HCT116 (cell line): ENCODE results near the gene GABRE. TPM values are rescaled to one million over a fixed set of nuclear protein-coding genes. Genes with fewer than 3 reads are reported as not detected.

ENCODE experiments used
- ATAC-seq: fragments of 200-7000 bp; cut with Tn5 transposase; 2 replicates; pipeline ENCODE4 v1.9.1; 2020; ENCODE audit warnings: mild to moderate bottlenecking, moderate library complexity
- BruUV-seq: library from RNA; stranded (reverse); fragments of 400-500 nt; replicated peaks from 2 replicates; lab custom pipeline; 2021; lab: Mats Ljungman, UMichigan
- CTCF ChIA-PET: fragments of 300-600 bp; sonication (Branson Sonifier 250); formaldehyde crosslinking; loops from one replicate; lab custom pipeline; 2021; ENCODE audit warnings: antibody characterized with exemption; lab: Charles Lee
- POLR2A ChIA-PET: fragments of 300-600, 350-600 bp; sonication (Branson Sonifier 250); formaldehyde crosslinking; loops from one replicate; lab custom pipeline; 2021; ENCODE audit warnings: antibody characterized with exemption; lab: Charles Lee
- RAD21 ChIA-PET, 2 experiments: fragments of 300-600 bp; sonication (Branson Sonifier 250); formaldehyde crosslinking; loops; one replicate each; lab custom pipeline; 2023; ENCODE audit warnings: low total read pairs in 2 of 2; ENCODE audit not compliant: uncharacterized antibody in 2 of 2, unreplicated experiment in 2 of 2, low non-redundant PET in 1 of 2; lab: Charles Lee
- DNase-seq: peaks from one replicate; pipeline ENCODE4 v3.0.0-alpha.2; 2010; ENCODE audit warnings: low read depth, low spot score
- H2AFZ ChIP-seq: fragments of 200-600 bp; shearing (Covaris generic), sonication (generic); 2 replicates; pipeline ENCODE4 v1.6.1; 2017; ENCODE audit warnings: low read depth, mixed run types, mixed read lengths, antibody characterized with exemption, low read length; ENCODE audit not compliant: poor library complexity, severe bottlenecking
- H3K27ac ChIP-seq: 2 replicates; pipeline ENCODE4 v1.5.1; 2012; ENCODE audit warnings: low read depth, low read length
- H3K27me3 ChIP-seq: fragments of 200-600 bp; sonication (generic); 2 replicates; pipeline ENCODE4 v1.6.1; 2016; ENCODE audit warnings: mixed run types, low read length, mixed read lengths; ENCODE audit not compliant: insufficient read depth
- H3K36me3 ChIP-seq, 2 experiments: fragments of 200-500 bp in 1 of 2; fragments of 200-600 bp in 1 of 2; sonication (Bioruptor generic) in 1 of 2; sonication (generic) in 1 of 2; 2 replicates each; pipeline versions ENCODE4 v1.5.1 to v1.6.1; 2014 to 2016; ENCODE audit warnings: low read length in 2 of 2, inconsistent platforms in 1 of 2, mixed read lengths in 1 of 2, mixed run types in 1 of 2; ENCODE audit not compliant: insufficient read depth in 2 of 2, control insufficient read depth in 1 of 2
- H3K4me1 ChIP-seq, 2 experiments: fragments of 200-600 bp in 1 of 2; sonication (generic) in 1 of 2; 2 replicates each; pipeline versions ENCODE4 v1.5.1 to v1.6.1; 2012 to 2017; ENCODE audit warnings: low read length in 2 of 2, inconsistent platforms in 1 of 2, mild to moderate bottlenecking in 1 of 2, mixed read lengths in 1 of 2, mixed run types in 1 of 2, moderate library complexity in 1 of 2; ENCODE audit not compliant: insufficient read depth in 2 of 2, control insufficient read depth in 1 of 2
- H3K4me2 ChIP-seq: fragments of 200-600 bp; sonication (generic); 2 replicates; pipeline ENCODE4 v1.6.1; 2017; ENCODE audit warnings: mixed run types, low read length, mixed read lengths
- H3K4me3 ChIP-seq, 2 experiments: fragments of 200-600 bp in 1 of 2; sonication (generic) in 1 of 2; replicated peaks in 1 of 2; 2 replicates each; pipeline ENCODE4 v1.5.1; 2011 to 2016; ENCODE audit warnings: low read length in 2 of 2, control low read depth in 1 of 2, low read depth in 1 of 2, mild to moderate bottlenecking in 1 of 2, mixed read lengths in 1 of 2, mixed run types in 1 of 2
- H3K79me2 ChIP-seq: fragments of 200-600 bp; sonication (generic); 2 replicates; pipeline ENCODE4 v1.6.1; 2017; ENCODE audit warnings: mild to moderate bottlenecking, mixed run types, low read length, moderate library complexity, mixed read lengths; ENCODE audit not compliant: insufficient read depth
- H3K9ac ChIP-seq: fragments of 200-600 bp; sonication (generic); 2 replicates; pipeline ENCODE4 v1.6.1; 2016; ENCODE audit warnings: low read length, mixed read lengths
- H3K9me2 ChIP-seq: fragments of 200-600 bp; sonication (generic), shearing (Covaris generic); 2 replicates; pipeline ENCODE4 v1.6.1; 2017; ENCODE audit warnings: mixed run types, mild to moderate bottlenecking, moderate library complexity; ENCODE audit not compliant: insufficient read depth
- H3K9me3 ChIP-seq, 2 experiments: fragments of 200-500 bp in 1 of 2; fragments of 200-600 bp in 1 of 2; sonication (Bioruptor generic) in 1 of 2; sonication (generic) in 1 of 2; 2 replicates each; pipeline ENCODE4 v1.6.1; 2014 to 2017; ENCODE audit warnings: low read length in 2 of 2, mixed read lengths in 2 of 2, inconsistent platforms in 1 of 2, low read depth in 1 of 2, mild to moderate bottlenecking in 1 of 2, mixed run types in 1 of 2, moderate library complexity in 1 of 2; ENCODE audit not compliant: control insufficient read depth in 1 of 2, insufficient read depth in 1 of 2
- H4K20me1 ChIP-seq: fragments of 200-600 bp; sonication (generic), shearing (Covaris generic); 2 replicates; pipeline ENCODE4 v1.6.1; 2017; ENCODE audit warnings: mixed run types, mild to moderate bottlenecking, moderate library complexity; ENCODE audit not compliant: insufficient read depth
- CBX3 ChIP-seq: IDR thresholded peaks from 2 replicates; pipeline ENCODE4 v1.6.1; 2012; ENCODE audit warnings: low read depth
- CEBPB ChIP-seq: IDR thresholded peaks from 2 replicates; pipeline ENCODE4 v1.6.1; 2012; ENCODE audit warnings: low read depth
- EGR1 ChIP-seq: IDR thresholded peaks from 2 replicates; pipeline ENCODE4 v1.6.1; 2012; ENCODE audit warnings: low read depth
- ELF1 ChIP-seq: IDR thresholded peaks from 2 replicates; pipeline ENCODE4 v1.6.1; 2012; ENCODE audit warnings: low read depth, borderline replicate concordance
- EZH2phosphoT487 ChIP-seq: fragments of 200-600 bp; IDR thresholded peaks from 2 replicates; pipeline ENCODE4 v1.6.1; 2018; ENCODE audit warnings: antibody characterized with exemption, borderline replicate concordance
- FOSL1 ChIP-seq: IDR thresholded peaks from 2 replicates; pipeline ENCODE4 v1.6.1; 2012; ENCODE audit warnings: low read depth
- JUND ChIP-seq: IDR thresholded peaks from 2 replicates; pipeline ENCODE4 v1.6.1; 2012
- MAX ChIP-seq: IDR thresholded peaks from 2 replicates; pipeline ENCODE4 v1.6.1; 2012
- RAD21 ChIP-seq: IDR thresholded peaks from 2 replicates; pipeline ENCODE4 v1.6.1; 2012; ENCODE audit warnings: low read depth, mild to moderate bottlenecking
- SIN3A ChIP-seq: IDR thresholded peaks from 2 replicates; pipeline ENCODE4 v1.6.1; 2012; ENCODE audit warnings: low read depth
- SP1 ChIP-seq: IDR thresholded peaks from 2 replicates; pipeline ENCODE4 v1.6.1; 2012; ENCODE audit warnings: low read depth
- SRF ChIP-seq: IDR thresholded peaks from 2 replicates; pipeline ENCODE4 v1.6.1; 2012; ENCODE audit warnings: low read depth
- TCF7L2 ChIP-seq: IDR thresholded peaks from 2 replicates; pipeline ENCODE4 v1.7.0; 2011; ENCODE audit warnings: borderline replicate concordance, inconsistent platforms; ENCODE audit not compliant: insufficient read depth, insufficient read length; ENCODE audit errors: extremely low read depth
- YY1 ChIP-seq: IDR thresholded peaks from 2 replicates; pipeline ENCODE4 v1.6.1; 2011; ENCODE audit warnings: low read length, low read depth, moderate library complexity, mild to moderate bottlenecking; ENCODE audit not compliant: insufficient replicate concordance; ENCODE audit errors: extremely low read depth
- ZBTB33 ChIP-seq: IDR thresholded peaks from 2 replicates; pipeline ENCODE4 v1.6.1; 2011; ENCODE audit warnings: mild to moderate bottlenecking, low read length, moderate library complexity; ENCODE audit not compliant: insufficient replicate concordance; ENCODE audit errors: extremely low read depth
- ZFX ChIP-seq: fragments of 450-650 bp; IDR thresholded peaks from 2 replicates; pipeline ENCODE4 v1.6.1; 2017
- ZNF274 ChIP-seq: fragments of 200-500 bp; sonication (Bioruptor generic); IDR thresholded peaks from 2 replicates; pipeline ENCODE4 v1.6.1; 2014; ENCODE audit warnings: mild to moderate bottlenecking, low read depth, low read length, inconsistent platforms
- intact Hi-C: fragments of 100-400 bp; cut with micrococcal nuclease; formaldehyde crosslinking; loops from 2 replicates; pipeline ENCODE4 v1.10.0; 2022
- total RNA-seq: library from RNA; stranded (reverse); gene quantifications from one replicate; pipeline ENCODE4 v1.2.1, GENCODE V29; 2021; ENCODE audit not compliant: unreplicated experiment
- TF ChIP-seq, protein P1 (sequence below): IDR thresholded peaks from 2 replicates; pipeline ENCODE4 v1.6.1; 2012

GABRE gene
- total RNA-seq, 1 experiment from 2014 or later: 3.9 TPM

DNA sequence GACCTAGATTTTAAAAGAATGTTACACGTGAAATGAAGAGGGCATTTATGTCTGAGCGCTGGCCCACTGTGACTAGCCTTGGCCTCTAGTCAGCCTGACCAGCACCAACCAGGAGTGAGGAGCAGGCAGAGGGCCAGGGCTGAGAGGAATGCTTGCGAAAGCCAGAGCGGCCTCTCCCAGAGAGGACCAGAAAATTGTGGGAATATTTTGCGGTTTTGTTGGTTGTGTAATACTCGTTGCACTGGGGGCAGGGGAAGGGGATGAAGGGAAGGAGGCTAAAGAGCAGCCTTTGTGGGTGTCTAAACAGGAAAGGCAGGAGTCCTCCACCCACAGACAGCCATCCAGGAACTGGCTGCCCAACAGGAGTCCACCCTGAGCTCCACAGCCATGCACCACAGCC lies 3.8 kb downstream of the GABRE start:
- peak; percentile 49 for ATAC-seq
- H3K27ac ChIP-seq: no peak overlapping the region
- CTCF ChIA-PET: no interaction called here

DNA sequence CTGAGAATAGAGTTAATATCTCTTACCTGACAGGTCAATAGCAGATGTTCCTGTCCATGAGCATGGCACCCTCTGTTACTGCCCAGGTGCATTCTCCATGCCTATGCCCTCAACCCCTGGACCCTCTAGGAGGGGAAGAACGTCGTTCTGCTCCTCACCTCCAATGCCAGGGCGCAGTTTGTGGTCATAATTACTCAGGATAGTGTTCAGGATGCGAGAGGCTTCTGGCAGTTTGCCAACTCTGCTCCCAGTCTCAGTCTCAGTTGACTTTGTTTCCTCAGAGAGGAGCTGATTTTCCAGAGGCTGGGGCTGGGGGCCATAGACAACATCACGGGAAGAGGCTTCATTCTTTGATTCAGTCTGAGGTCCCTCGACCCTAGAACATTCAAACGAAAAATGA lies 4.4 kb downstream of the GABRE start:
- intact Hi-C loops: no loop called here
- H2AFZ ChIP-seq: no peak overlapping the region
- H3K9ac ChIP-seq: no peak overlapping the region
- POLR2A ChIA-PET: no interaction called here
- 0 out of 2 replicates have a peak overlapping the region, but pooled peaks have one; percentile 37 for H3K4me2 ChIP-seq
- H3K9me3 ChIP-seq: no peaks in the 10 kb centered on the region
- H3K4me1 ChIP-seq: peaks cover 14 to 28% of the 10 kb centered on the region in 2 experiments; a peak in 3 of 4 replicates
- H4K20me1 ChIP-seq: no peaks in the 10 kb centered on the region
- no peak overlapping the region for H3K4me3 ChIP-seq
- BruUV-seq: no TSS peak
- no peaks in the 10 kb centered on the region for H3K79me2 ChIP-seq
- RAD21 ChIA-PET: no interaction called here
- no peak overlapping the region for H3K27ac ChIP-seq
- no peaks in the 10 kb centered on the region; the same call in 1 of the 2 replicates for H3K27me3 ChIP-seq
- no peak for ATAC-seq
- H3K9me2 ChIP-seq: no peaks in the 10 kb centered on the region
- no peak for DNase-seq
- CTCF ChIA-PET: no interaction called here
- H3K36me3 ChIP-seq: no peaks in the 10 kb centered on the region
- no peak for TF ChIP-seq MAX
- no peak for TF ChIP-seq YY1
- TF ChIP-seq EZH2phosphoT487: no peak
- TF ChIP-seq ZNF274: no peak
- TF ChIP-seq CBX3: no peak
- TF ChIP-seq ZBTB33: no peak
- no peak for TF ChIP-seq SIN3A
- TF ChIP-seq TCF7L2: no peak
- TF ChIP-seq JUND: no peak
- no peak for TF ChIP-seq EGR1
- TF ChIP-seq SRF: no peak
- TF ChIP-seq RAD21: no peak
- no peak for TF ChIP-seq CEBPB
- TF ChIP-seq, protein P1, sequence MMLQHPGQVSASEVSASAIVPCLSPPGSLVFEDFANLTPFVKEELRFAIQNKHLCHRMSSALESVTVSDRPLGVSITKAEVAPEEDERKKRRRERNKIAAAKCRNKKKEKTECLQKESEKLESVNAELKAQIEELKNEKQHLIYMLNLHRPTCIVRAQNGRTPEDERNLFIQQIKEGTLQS: no peak
- no peak for TF ChIP-seq ZFX
- TF ChIP-seq ELF1: no peak

More for the DNA sequence above, 3.8 kb downstream of the GABRE start:
- intact Hi-C loops: no loop called here
- BruUV-seq: no TSS peak
- Histone ChIP-seq H3K36me3 (no peaks in the 10 kb centered on the region), H3K27me3 (no peaks in the 10 kb centered on the region; the same call in 1 of the 2 replicates), H3K4me3 (no peak overlapping the region), H3K9me3 (no peaks in the 10 kb centered on the region), H3K79me2 (no peaks in the 10 kb centered on the region), H3K4me2 (peak overlapping the region; percentile 37), H3K9me2 (no peaks in the 10 kb centered on the region), H3K9ac (no peak overlapping the region), H3K4me1 (peaks cover 15 to 29% of the 10 kb centered on the region in 2 experiments; a peak in 3 of 4 replicates), H4K20me1 (no peaks in the 10 kb centered on the region), H2AFZ (no peak overlapping the region)
- RAD21 ChIA-PET: no interaction called here
- DNase-seq: no peak
- TF ChIP-seq FOSL1 (no peak), ZNF274 (no peak), CEBPB (peak; percentile 85), SP1 (peak; percentile 9; the same call in 1 of the 2 replicates)
- POLR2A ChIA-PET: no interaction called here
